ENCODE measurements around the gene JHY. TPM values are rescaled to one million over a fixed set of nuclear protein-coding genes. Genes with fewer than 3 reads are reported as not detected.

JHY gene
- total and polyA plus RNA-seq, 7 donors: 0.11 to 0.97 (median 0.19) TPM

- Histone ChIP-seq H3K9me3 (no peaks in the 10 kb centered on the region), H3K4me3 (no peak overlapping the region), H3K27me3 (ENCODE audit: insufficient read depth in 3 of 3, low read length in 2 of 3) (peaks cover 0 to 32% (median 3%) of the 10 kb centered on the region in 3 donors), H3K4me1 (no peaks in the 10 kb centered on the region), H3K36me3 (ENCODE audit: insufficient read depth in 1 of 2, low read depth in 1 of 2) (no peaks in the 10 kb centered on the region), H3K27ac (no peak overlapping the region)
- no peak for ATAC-seq
- no peak for DNase-seq
- TF ChIP-seq CTCF (IDR thresholded peaks at IDR 0.05): no peak
- WGBS, 3 donors: 70 to 76% (median 73%) methylated on average over 2 of the region's 2 CpGs
- intact Hi-C loops (cut with DNase I): no loop called here
Measured at GRCh38 chr11:122888162-122888561, 5.6 kb downstream of the JHY start.

GRCh38 chr11:122893131-122893530 is 10.6 kb downstream of the JHY start:
- H3K36me3 ChIP-seq (ENCODE audit: insufficient read depth in 1 of 2, low read depth in 1 of 2): no peaks in the 10 kb centered on the region
- H3K4me3 ChIP-seq: no peak overlapping the region
- TF ChIP-seq CTCF (IDR thresholded peaks at IDR 0.05): no peak
- intact Hi-C loops (cut with DNase I): no loop called here
- ATAC-seq: no peak
- no peak overlapping the region for H3K27ac ChIP-seq
- H3K4me1 ChIP-seq: no peaks in the 10 kb centered on the region
- WGBS, 3 donors: 75 to 81% (median 77%) methylated on average over 5 of the region's 5 CpGs
- no peaks in the 10 kb centered on the region for H3K9me3 ChIP-seq
- no peak for DNase-seq
- H3K27me3 ChIP-seq (ENCODE audit: insufficient read depth in 3 of 3, low read length in 2 of 3): no peaks in the 10 kb centered on the region

GRCh38 chr11:122895563-122895962 is 13.0 kb downstream of the JHY start:
- 72 to 79% (median 77%) methylated on average over 2 of the region's 2 CpGs for WGBS, 3 donors
- DNase-seq: no peak
- no peak for TF ChIP-seq CTCF (IDR thresholded peaks at IDR 0.05)
- H3K9me3 ChIP-seq: no peaks in the 10 kb centered on the region
- no peak overlapping the region for H3K27ac ChIP-seq
- intact Hi-C loops (cut with DNase I): no loop called here
- H3K4me1 ChIP-seq: no peaks in the 10 kb centered on the region
- peaks cover 0 to 3% (median 0%) of the 10 kb centered on the region in 3 donors for H3K27me3 ChIP-seq (ENCODE audit: insufficient read depth in 3 of 3, low read length in 2 of 3)
- ATAC-seq: no peak
- no peaks in the 10 kb centered on the region for H3K36me3 ChIP-seq (ENCODE audit: insufficient read depth in 1 of 2, low read depth in 1 of 2)
- no peak overlapping the region for H3K4me3 ChIP-seq

GRCh38 chr11:122897606-122898210 is 15.1 kb downstream of the JHY start:
- 65 to 74% (median 70%) methylated on average over 5 of the region's 5 CpGs for WGBS, 3 donors
- Histone ChIP-seq H3K27me3 (ENCODE audit: insufficient read depth in 3 of 3, low read length in 2 of 3) (peaks cover 0 to 3% (median 0%) of the 10 kb centered on the region in 3 donors), H3K4me1 (no peaks in the 10 kb centered on the region), H3K27ac (no peak overlapping the region), H3K36me3 (ENCODE audit: insufficient read depth in 1 of 2, low read depth in 1 of 2) (no peaks in the 10 kb centered on the region), H3K9me3 (no peaks in the 10 kb centered on the region), H3K4me3 (no peak overlapping the region)
- ATAC-seq (no peak), DNase-seq (no peak)
- intact Hi-C loops (cut with DNase I): no loop called here
- no peak for TF ChIP-seq CTCF (IDR thresholded peaks at IDR 0.05)

- no peak for DNase-seq
- WGBS, 3 donors: 47 to 62% (median 54%) methylated on average over 6 of the region's 6 CpGs
- no peak for TF ChIP-seq CTCF (IDR thresholded peaks at IDR 0.05)
Measured at GRCh38 chr11:122898799-122899198, 16.2 kb downstream of the JHY start.

More at GRCh38 chr11:122898799-122899198, 16.2 kb downstream of the JHY start:
- Histone ChIP-seq H3K9me3 (no peaks in the 10 kb centered on the region), H3K4me1 (no peaks in the 10 kb centered on the region), H3K27ac (no peak overlapping the region), H3K36me3 (ENCODE audit: insufficient read depth in 1 of 2, low read depth in 1 of 2) (no peaks in the 10 kb centered on the region), H3K27me3 (ENCODE audit: insufficient read depth in 3 of 3, low read length in 2 of 3) (peaks cover 0 to 3% (median 0%) of the 10 kb centered on the region in 3 donors), H3K4me3 (no peak overlapping the region)
- intact Hi-C loops (cut with DNase I): no loop called here
- no peak for ATAC-seq
